CD4-positive, alpha-beta T cell (primary cell): ENCODE measurements around the gene CD53. TPM values are rescaled to one million over a fixed set of nuclear protein-coding genes. Genes with fewer than 3 reads are reported as not detected.

Source experiments
- ATAC-seq: fragments of 200-7000 bp; cut with Tn5 transposase; one replicate; pipeline ENCODE4 v1.10.0; 2022; ENCODE audit warnings: mild to moderate bottlenecking; ENCODE audit not compliant: poor library complexity
- CTCF ChIA-PET: fragments of 350-600 bp; sonication (Branson Sonifier 250); formaldehyde crosslinking; loops from one replicate; lab custom pipeline; 2021; ENCODE audit warnings: antibody characterized with exemption, inconsistent platforms; lab: Charles Lee
- POLR2A ChIA-PET: fragments of 350-600 bp; sonication (Branson Sonifier 250); formaldehyde crosslinking; loops from one replicate; lab custom pipeline; 2021; ENCODE audit warnings: antibody characterized with exemption, inconsistent platforms; lab: Charles Lee
- DNase-seq, 14 experiments: peaks; one replicate each; pipeline ENCODE4 v3.0.0-alpha.2; 2013 to 2020; ENCODE audit warnings: mixed read lengths in 2 of 14
- H3K27ac ChIP-seq, 2 donors: one replicate each; pipeline versions ENCODE4 v1.5.1 to v1.7.0; 2013; ENCODE audit warnings: low read length in 2 of 2, low read depth in 1 of 2, mild to moderate bottlenecking in 1 of 2
- H3K27me3 ChIP-seq, 2 experiments: 1 replicate in 1 of 2; 2 replicates in 1 of 2; pipeline versions ENCODE4 v1.6.1 to v1.7.0; 2013; ENCODE audit warnings: low read length in 2 of 2, control low read depth in 1 of 2, mild to moderate bottlenecking in 1 of 2, moderate library complexity in 1 of 2; ENCODE audit not compliant: insufficient read depth in 2 of 2, control insufficient read depth in 1 of 2
- H3K36me3 ChIP-seq: one replicate; pipeline ENCODE4 v1.6.1; 2013; ENCODE audit warnings: low read length, control low read depth; ENCODE audit not compliant: insufficient read depth
- H3K4me1 ChIP-seq: one replicate; pipeline ENCODE4 v1.6.1; 2013; ENCODE audit warnings: low read length, control low read depth; ENCODE audit not compliant: insufficient read depth
- H3K4me3 ChIP-seq: one replicate; pipeline ENCODE4 v1.5.1; 2013; ENCODE audit warnings: mild to moderate bottlenecking, low read length, moderate library complexity
- H3K9me3 ChIP-seq, 2 experiments: 1 replicate in 1 of 2; 2 replicates in 1 of 2; pipeline versions ENCODE4 v1.6.1 to v1.7.0; 2013; ENCODE audit warnings: low read length in 2 of 2, mild to moderate bottlenecking in 2 of 2, control low read depth in 1 of 2, moderate library complexity in 1 of 2; ENCODE audit not compliant: control insufficient read depth in 1 of 2, insufficient read depth in 1 of 2
- H3K27ac Mint-ChIP-seq: one replicate; pipeline ENCODE4 v1.8.0; 2020; ENCODE audit warnings: mixed read lengths
- H3K27me3 Mint-ChIP-seq: one replicate; pipeline ENCODE4 v1.8.0; 2021; ENCODE audit warnings: mixed read lengths
- H3K36me3 Mint-ChIP-seq: one replicate; pipeline ENCODE4 v1.8.0; 2021; ENCODE audit warnings: low read depth, mixed read lengths
- H3K4me1 Mint-ChIP-seq: one replicate; pipeline ENCODE4 v1.8.0; 2021; ENCODE audit warnings: low read depth, mixed read lengths
- H3K4me3 Mint-ChIP-seq: one replicate; pipeline ENCODE4 v1.8.0; 2020; ENCODE audit warnings: mild to moderate bottlenecking, mixed read lengths
- H3K9me3 Mint-ChIP-seq: one replicate; pipeline ENCODE4 v1.8.0; 2020; ENCODE audit warnings: mixed read lengths
- intact Hi-C, 2 experiments: fragments of 100-400 bp; cut with DNase I in 1 of 2; cut with micrococcal nuclease in 1 of 2; formaldehyde crosslinking; loops; one replicate each; pipeline versions ENCODE4 v1.15.1 to v1.9.0; 2023 to 2025; cut with DNase I, micrococcal nuclease
- total RNA-seq, 174 experiments: library from RNA in 2 of 174; stranded (reverse) in 2 of 174; gene quantifications; one replicate each; pipeline ENCODE4 v1.2.3 and lab custom pipeline; 2021 to 2026
- TF ChIP-seq, protein P1 (sequence below): fragments of 200-600 bp; IDR thresholded peaks from one replicate; pipeline ENCODE4 v1.8.0; 2022; ENCODE audit warnings: antibody characterized with exemption, mild to moderate bottlenecking

The CD53 gene
- total RNA-seq, 2 experiments from 2014 or later, result 169 to 176 TPM

DNA sequence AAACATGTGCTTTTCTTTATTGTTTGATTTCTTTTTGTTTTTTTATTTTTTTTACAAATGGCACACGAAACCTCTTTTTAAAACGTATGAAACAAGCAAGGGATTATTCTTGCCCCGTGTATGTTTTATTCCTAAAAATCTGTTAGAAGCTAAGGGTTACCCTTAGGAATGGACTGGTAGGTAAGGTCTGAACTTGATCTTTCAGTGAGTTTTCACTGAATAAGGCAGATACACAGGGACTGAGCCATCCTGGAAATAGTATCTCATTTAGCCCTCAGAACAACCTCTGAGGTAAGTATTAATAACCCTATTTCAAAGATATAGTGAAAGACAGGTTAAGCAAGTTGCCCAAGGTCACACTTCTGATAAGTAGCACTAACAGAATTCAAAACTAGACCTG lies 6.0 kb downstream of the CD53 start:
- Mint-ChIP-seq H3K27me3 (no peaks in the 10 kb centered on the region), H3K4me3 (peak overlapping the region; percentile 12), H3K27ac (peak overlapping the region; percentile 95), H3K36me3 (peaks cover 82% of the 10 kb centered on the region), H3K4me1 (peaks cover 82% of the 10 kb centered on the region), H3K9me3 (no peaks in the 10 kb centered on the region)
- H3K9me3 ChIP-seq, result no peaks in the 10 kb centered on the region
- peaks cover 39% of the 10 kb centered on the region for H3K36me3 ChIP-seq
- DNase-seq (no peak), ATAC-seq (no peak)
- peak overlapping the region; percentile 33 for H3K4me3 ChIP-seq
- ChIA-PET POLR2A (interaction anchor here (0.6 to 3.2 kb wide), 6 partner anchors 12 to 92 kb away, joined by 3 to 15 read pairs (median 4); partner anchors contain the start of gene LRIF1), CTCF (interaction anchor here (1.0 to 1.6 kb wide), 4 partner anchors 11 to 260 kb away, joined by 3 to 5 read pairs (median 4); no protein-coding TSS in a partner anchor)
- peak overlapping the region; percentile 59 to 78 for H3K27ac ChIP-seq
- H3K4me1 ChIP-seq, result peaks cover 33% of the 10 kb centered on the region
- intact Hi-C loops, result loop anchor here in 1 of 2 experiments (10.0 kb wide), 4 partner anchors 204 to 466 kb away; partner anchors contain the start of genes CHI3L2 and KCNA3
- TF ChIP-seq, protein P1, sequence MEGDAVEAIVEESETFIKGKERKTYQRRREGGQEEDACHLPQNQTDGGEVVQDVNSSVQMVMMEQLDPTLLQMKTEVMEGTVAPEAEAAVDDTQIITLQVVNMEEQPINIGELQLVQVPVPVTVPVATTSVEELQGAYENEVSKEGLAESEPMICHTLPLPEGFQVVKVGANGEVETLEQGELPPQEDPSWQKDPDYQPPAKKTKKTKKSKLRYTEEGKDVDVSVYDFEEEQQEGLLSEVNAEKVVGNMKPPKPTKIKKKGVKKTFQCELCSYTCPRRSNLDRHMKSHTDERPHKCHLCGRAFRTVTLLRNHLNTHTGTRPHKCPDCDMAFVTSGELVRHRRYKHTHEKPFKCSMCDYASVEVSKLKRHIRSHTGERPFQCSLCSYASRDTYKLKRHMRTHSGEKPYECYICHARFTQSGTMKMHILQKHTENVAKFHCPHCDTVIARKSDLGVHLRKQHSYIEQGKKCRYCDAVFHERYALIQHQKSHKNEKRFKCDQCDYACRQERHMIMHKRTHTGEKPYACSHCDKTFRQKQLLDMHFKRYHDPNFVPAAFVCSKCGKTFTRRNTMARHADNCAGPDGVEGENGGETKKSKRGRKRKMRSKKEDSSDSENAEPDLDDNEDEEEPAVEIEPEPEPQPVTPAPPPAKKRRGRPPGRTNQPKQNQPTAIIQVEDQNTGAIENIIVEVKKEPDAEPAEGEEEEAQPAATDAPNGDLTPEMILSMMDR, result no peak
- no peaks in the 10 kb centered on the region for H3K27me3 ChIP-seq

DNA sequence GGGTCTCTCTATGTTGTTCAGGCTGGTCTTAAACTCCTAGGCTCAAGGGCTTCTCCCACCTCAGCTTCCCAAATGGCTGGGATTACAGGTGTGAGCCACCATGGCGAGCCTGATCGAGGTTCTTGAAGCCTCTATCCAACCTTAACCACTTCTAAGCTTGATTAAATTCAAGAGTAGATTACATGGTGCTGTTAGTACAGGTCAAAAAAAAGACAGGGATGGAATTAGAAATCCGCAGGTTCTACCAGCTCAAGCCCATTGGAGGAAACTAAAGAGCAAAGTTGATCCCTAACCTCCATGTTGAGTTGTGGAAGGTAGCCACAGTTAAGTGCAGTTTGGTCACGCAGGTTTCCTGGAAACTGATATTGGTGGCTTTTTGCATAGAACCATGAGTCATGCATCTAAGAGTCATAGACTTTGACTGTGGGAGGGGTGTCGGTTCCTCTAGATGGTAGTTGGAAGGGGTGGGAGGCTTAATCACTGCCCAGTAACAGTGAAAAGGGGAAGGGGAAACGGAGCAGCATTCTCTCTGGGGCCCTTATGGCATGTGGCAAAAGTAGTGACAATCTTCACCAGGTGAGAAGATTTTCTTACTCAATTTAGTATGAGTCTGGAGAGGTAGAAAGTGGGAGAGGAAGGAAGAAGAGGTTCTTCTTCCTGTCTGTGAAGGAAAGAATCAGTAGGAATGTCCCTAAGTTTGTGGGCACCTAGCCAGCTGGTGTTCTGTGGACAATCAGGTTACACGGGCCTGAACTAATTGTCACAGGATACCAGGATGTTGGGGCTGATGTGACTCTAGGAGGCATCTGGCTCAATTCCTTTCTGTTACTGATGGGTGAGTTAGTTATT lies 7.0 kb downstream of the CD53 start:
- Histone ChIP-seq H3K27me3 (no peaks in the 10 kb centered on the region), H3K9me3 (no peaks in the 10 kb centered on the region), H3K27ac (peak overlapping the region; percentile 59 to 78), H3K4me1 (peaks cover 34% of the 10 kb centered on the region), H3K4me3 (peak overlapping the region; percentile 33), H3K36me3 (peaks cover 39% of the 10 kb centered on the region)
- TF ChIP-seq, protein P1, result no peak
- intact Hi-C loops, result loop anchor here in 1 of 2 experiments (5.0 to 10.0 kb wide), 5 partner anchors 37 to 465 kb away; partner anchors contain the start of genes CHI3L2 and KCNA3
- H3K9me3 Mint-ChIP-seq, result no peaks in the 10 kb centered on the region
- peak overlapping the region; percentile 95 for H3K27ac Mint-ChIP-seq
- POLR2A ChIA-PET, result interaction anchor here (0.6 to 3.2 kb wide), 7 partner anchors 11 to 235 kb away, joined by 3 to 15 read pairs (median 4); partner anchors contain the start of gene LRIF1
- peaks cover 80% of the 10 kb centered on the region for H3K36me3 Mint-ChIP-seq
- no peaks in the 10 kb centered on the region for H3K27me3 Mint-ChIP-seq
- ATAC-seq, result peak; percentile 51
- CTCF ChIA-PET, result interaction anchor here (0.6 to 1.6 kb wide), 5 partner anchors 11 to 356 kb away, joined by 3 to 5 read pairs (median 3); no protein-coding TSS in a partner anchor
- H3K4me1 Mint-ChIP-seq, result peaks cover 89% of the 10 kb centered on the region
- H3K4me3 Mint-ChIP-seq, result peak overlapping the region; percentile 76
- peak in 10 of 14 experiments; percentile 19 to 86 (median 53) for DNase-seq

DNA sequence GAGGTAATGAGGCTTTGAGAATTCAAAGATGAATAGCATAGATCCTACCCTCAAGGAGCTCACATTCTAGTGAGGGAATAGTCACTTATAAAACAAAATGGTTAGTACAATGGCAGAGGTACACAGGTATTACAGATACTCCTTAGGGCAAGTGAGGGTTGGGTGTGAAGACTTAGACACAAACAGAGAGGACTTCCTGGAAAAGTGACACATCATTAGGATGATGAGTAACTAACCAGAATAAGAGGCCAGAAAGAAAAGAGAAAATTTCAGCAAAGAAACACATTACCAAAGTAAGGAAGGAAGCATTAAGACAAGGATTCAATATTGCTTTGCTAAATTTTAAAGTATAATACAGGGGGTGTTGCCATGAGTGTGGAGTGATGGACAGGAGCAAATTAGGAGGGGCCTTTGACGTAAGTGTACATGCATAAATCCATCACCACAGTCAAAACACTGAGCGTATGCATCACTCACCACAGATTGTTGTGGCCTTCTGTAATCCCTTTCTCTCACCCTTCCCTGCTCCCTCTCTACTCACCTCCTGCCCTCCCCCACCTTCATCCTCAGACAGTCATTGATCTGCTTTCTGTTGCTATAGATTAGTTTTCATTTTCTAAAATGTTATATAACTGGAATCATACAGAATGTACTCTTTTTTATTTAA lies 7.9 kb downstream of the CD53 start:
- CTCF ChIA-PET, result no interaction called here
- Mint-ChIP-seq H3K27me3 (no peaks in the 10 kb centered on the region), H3K4me3 (peak overlapping the region; percentile 76), H3K27ac (peak overlapping the region; percentile 95), H3K9me3 (no peaks in the 10 kb centered on the region), H3K4me1 (peaks cover 84% of the 10 kb centered on the region), H3K36me3 (peaks cover 78% of the 10 kb centered on the region)
- H3K27me3 ChIP-seq, result no peaks in the 10 kb centered on the region
- TF ChIP-seq, protein P1, result no peak
- peak overlapping the region; percentile 59 to 78 for H3K27ac ChIP-seq
- H3K36me3 ChIP-seq, result peaks cover 36% of the 10 kb centered on the region
- DNase-seq (peak in 9 of 14 experiments; percentile 25 to 83 (median 39)), ATAC-seq (peak; percentile 73)
- H3K9me3 ChIP-seq, result no peaks in the 10 kb centered on the region
- intact Hi-C loops, result loop anchor here in 1 of 2 experiments (5.0 kb wide), 1 partner anchor 36 kb away; no protein-coding TSS in a partner anchor
- H3K4me1 ChIP-seq, result peaks cover 39% of the 10 kb centered on the region
- H3K4me3 ChIP-seq, result peak overlapping the region; percentile 33
- POLR2A ChIA-PET, result interaction anchor here (1.5 kb wide), 1 partner anchor 83 kb away, joined by 5 read pairs; the partner anchor contains the start of gene LRIF1
